Sigmoid colon (tissue), 7 donors: ENCODE results near the gene EPHA4. TPM values are rescaled to one million over a fixed set of nuclear protein-coding genes. Genes with fewer than 3 reads are reported as not detected.

ENCODE experiments used
- DNase-seq: peaks from one replicate; pipeline ENCODE4 v3.0.0-alpha.2; 2019
- H3K27ac ChIP-seq, 4 donors: fragments of 200-600 bp; sonication (generic); one replicate each; pipeline ENCODE4 v1.5.1; 2016 to 2019; ENCODE audit warnings: mild to moderate bottlenecking in 1 of 4
- H3K27me3 ChIP-seq, 3 donors: fragments of 200-600 bp; sonication (generic); one replicate each; pipeline ENCODE4 v1.5.1; 2019; ENCODE audit warnings: mild to moderate bottlenecking in 1 of 3
- H3K36me3 ChIP-seq, 4 donors: fragments of 200-600 bp; sonication (generic); one replicate each; pipeline ENCODE4 v1.5.1; 2016 to 2019
- H3K4me1 ChIP-seq, 4 donors: fragments of 200-600 bp; sonication (generic); one replicate each; pipeline ENCODE4 v1.5.1; 2017 to 2019
- H3K4me3 ChIP-seq, 4 donors: fragments of 200-600 bp; sonication (generic); one replicate each; pipeline ENCODE4 v1.5.1; 2017 to 2019; ENCODE audit warnings: mild to moderate bottlenecking in 2 of 4, moderate library complexity in 1 of 4
- H3K9me3 ChIP-seq, 4 donors: fragments of 200-600 bp in 3 of 4; sonication (generic) in 3 of 4; one replicate each; pipeline versions ENCODE4 v1.5.1 to v1.6.1; 2013 to 2019
- EP300 ChIP-seq, 4 donors: sonication (generic); formaldehyde crosslinking; IDR thresholded peaks; one replicate each; pipeline ENCODE4 v1.6.1; 2017; ENCODE audit warnings: antibody characterized with exemption in 4 of 4
- POLR2A ChIP-seq, 2 donors: fragments of 450-650 bp; IDR thresholded peaks; one replicate each; pipeline ENCODE4 v1.6.1; 2016; ENCODE audit warnings: antibody characterized with exemption in 2 of 2, mild to moderate bottlenecking in 2 of 2, moderate library complexity in 2 of 2
- POLR2AphosphoS5 ChIP-seq, 4 donors: sonication (generic); formaldehyde crosslinking; IDR thresholded peaks; one replicate each; pipeline ENCODE4 v1.6.1; 2017; ENCODE audit warnings: antibody characterized with exemption in 4 of 4
- WGBS, 2 donors: extraction: QIAGEN DNeasy Blood & Tissue Kit; methylation state at CpG; one replicate each; pipeline ENCODE4 v1.1.7; 2013; 5-methylcytosine and 5-hydroxymethylcytosine counted together
- intact Hi-C: fragments of 100-400 bp; cut with DNase I; formaldehyde crosslinking; loops from one replicate; pipeline ENCODE4 v1.15.1; 2023
- polyA plus RNA-seq, 3 donors: library from polyadenylated mRNA; stranded (reverse); fragments of 200-250 nt; gene quantifications; one replicate each; pipeline ENCODE4 v1.2.3, GENCODE V29; 2013
- total RNA-seq, 4 donors: library from RNA; depleted of rRNA; stranded (reverse); fragments of >200 nt; gene quantifications; one replicate each; pipeline ENCODE4 v1.1.0, GENCODE V29; 2016
- TF ChIP-seq, protein P1 (sequence below), 4 experiments: fragments of 450-650 bp in 3 of 4; fragments of 200-600 bp in 1 of 4; IDR thresholded peaks; one replicate each; pipeline ENCODE4 v1.5.1; 2016 to 2019; ENCODE audit warnings: antibody characterized with exemption in 4 of 4, mild to moderate bottlenecking in 3 of 4, moderate library complexity in 2 of 4
- donor health status: healthy with polysubstance abuse.
- donor health status: Bipolar disorder and iron deficiency.
- donor health status: healthy.

EPHA4 gene
- total and polyA plus RNA-seq, 7 donors: 1.2 to 50.7 (median 26.9) TPM

- WGBS, 2 donors: 94% methylated on average over 6 of the region's 6 CpGs
- no peaks in the 10 kb centered on the region for H3K4me1 ChIP-seq
- H3K9me3 ChIP-seq: no peaks in the 10 kb centered on the region
- H3K27me3 ChIP-seq: no peaks in the 10 kb centered on the region
- H3K4me3 ChIP-seq: no peak overlapping the region
- H3K27ac ChIP-seq: no peak overlapping the region
- no peak for DNase-seq
- TF ChIP-seq EP300 (IDR thresholded peaks at IDR 0.05) (no peak), POLR2A (IDR thresholded peaks at IDR 0.05) (no peak), POLR2AphosphoS5 (IDR thresholded peaks at IDR 0.05) (no peak)
- TF ChIP-seq, protein P1, sequence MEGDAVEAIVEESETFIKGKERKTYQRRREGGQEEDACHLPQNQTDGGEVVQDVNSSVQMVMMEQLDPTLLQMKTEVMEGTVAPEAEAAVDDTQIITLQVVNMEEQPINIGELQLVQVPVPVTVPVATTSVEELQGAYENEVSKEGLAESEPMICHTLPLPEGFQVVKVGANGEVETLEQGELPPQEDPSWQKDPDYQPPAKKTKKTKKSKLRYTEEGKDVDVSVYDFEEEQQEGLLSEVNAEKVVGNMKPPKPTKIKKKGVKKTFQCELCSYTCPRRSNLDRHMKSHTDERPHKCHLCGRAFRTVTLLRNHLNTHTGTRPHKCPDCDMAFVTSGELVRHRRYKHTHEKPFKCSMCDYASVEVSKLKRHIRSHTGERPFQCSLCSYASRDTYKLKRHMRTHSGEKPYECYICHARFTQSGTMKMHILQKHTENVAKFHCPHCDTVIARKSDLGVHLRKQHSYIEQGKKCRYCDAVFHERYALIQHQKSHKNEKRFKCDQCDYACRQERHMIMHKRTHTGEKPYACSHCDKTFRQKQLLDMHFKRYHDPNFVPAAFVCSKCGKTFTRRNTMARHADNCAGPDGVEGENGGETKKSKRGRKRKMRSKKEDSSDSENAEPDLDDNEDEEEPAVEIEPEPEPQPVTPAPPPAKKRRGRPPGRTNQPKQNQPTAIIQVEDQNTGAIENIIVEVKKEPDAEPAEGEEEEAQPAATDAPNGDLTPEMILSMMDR (IDR thresholded peaks at IDR 0.05): no peak
- intact Hi-C loops: no loop called here
- no peaks in the 10 kb centered on the region for H3K36me3 ChIP-seq
Observed at GRCh38 chr2:221612800-221613199, 40.7 kb upstream of the EPHA4 start.

DNA sequence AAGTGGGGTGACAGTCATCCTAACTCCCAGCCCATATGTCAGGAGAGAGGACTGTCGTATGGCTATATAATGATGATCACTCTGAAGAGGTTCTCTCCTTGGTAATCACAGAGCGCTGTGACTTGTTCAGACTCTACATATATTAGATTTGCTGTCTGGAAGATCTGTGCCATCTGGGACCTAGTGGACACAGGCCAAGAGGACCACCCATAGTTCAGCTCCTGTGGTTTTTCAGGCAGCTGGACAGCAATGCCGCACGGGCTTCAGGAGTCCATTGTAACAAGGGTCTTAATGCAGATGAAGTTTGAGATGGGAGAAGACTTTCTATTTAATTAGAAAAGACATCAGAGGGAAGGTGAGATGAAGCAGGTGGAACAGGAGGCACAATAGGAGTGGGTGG, 40.1 kb upstream of the EPHA4 start:
- Histone ChIP-seq H3K36me3 (no peaks in the 10 kb centered on the region), H3K4me3 (no peak overlapping the region), H3K9me3 (no peaks in the 10 kb centered on the region), H3K4me1 (no peaks in the 10 kb centered on the region), H3K27ac (no peak overlapping the region), H3K27me3 (no peaks in the 10 kb centered on the region)
- WGBS, 2 donors: 64 to 79% methylated on average over 4 of the region's 4 CpGs
- TF ChIP-seq POLR2AphosphoS5 (IDR thresholded peaks at IDR 0.05): no peak
- no peak for TF ChIP-seq EP300 (IDR thresholded peaks at IDR 0.05)
- TF ChIP-seq POLR2A (IDR thresholded peaks at IDR 0.05): no peak
- DNase-seq: no peak
- intact Hi-C loops: no loop called here

- Histone ChIP-seq H3K27ac (no peak overlapping the region), H3K4me1 (no peaks in the 10 kb centered on the region), H3K9me3 (no peaks in the 10 kb centered on the region), H3K4me3 (no peak overlapping the region), H3K27me3 (no peaks in the 10 kb centered on the region), H3K36me3 (no peaks in the 10 kb centered on the region)
- DNase-seq: no peak
- no peak for TF ChIP-seq EP300 (IDR thresholded peaks at IDR 0.05)
- TF ChIP-seq, protein P1 (IDR thresholded peaks at IDR 0.05): no peak
- no peak for TF ChIP-seq POLR2AphosphoS5 (IDR thresholded peaks at IDR 0.05)
- TF ChIP-seq POLR2A (IDR thresholded peaks at IDR 0.05): no peak
- WGBS, 2 donors: 57 to 76% methylated on average over 8 of the region's 8 CpGs
- intact Hi-C loops: no loop called here
Observed at GRCh38 chr2:221610675-221611074, 38.6 kb upstream of the EPHA4 start.

DNA sequence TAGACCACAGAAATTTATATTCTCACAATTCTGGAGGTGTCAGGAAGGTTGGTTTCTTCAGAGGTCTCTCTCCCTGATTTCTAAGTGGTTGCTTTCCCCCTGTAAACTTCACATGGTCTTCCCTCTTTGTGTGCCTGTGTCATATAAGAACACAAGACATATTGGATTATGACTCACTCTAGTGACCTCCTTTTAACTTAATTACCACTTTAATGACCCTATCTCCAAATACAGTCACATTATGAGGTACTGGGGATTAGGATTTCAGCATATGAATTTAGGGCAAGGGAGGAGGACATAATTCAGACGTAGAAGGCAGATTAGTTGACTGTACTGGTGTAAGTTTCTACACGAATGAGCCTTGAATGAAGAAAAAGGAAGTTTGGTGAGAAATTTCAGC, 38.2 kb upstream of the EPHA4 start:
- WGBS, 2 donors: 61 to 81% methylated on average over 2 of the region's 2 CpGs
- Histone ChIP-seq H3K36me3 (no peaks in the 10 kb centered on the region), H3K27ac (no peak overlapping the region), H3K4me1 (no peaks in the 10 kb centered on the region), H3K9me3 (no peaks in the 10 kb centered on the region), H3K4me3 (no peak overlapping the region), H3K27me3 (no peaks in the 10 kb centered on the region)
- DNase-seq: no peak
- no peak for TF ChIP-seq POLR2AphosphoS5 (IDR thresholded peaks at IDR 0.05)
- TF ChIP-seq POLR2A (IDR thresholded peaks at IDR 0.05): no peak
- intact Hi-C loops: no loop called here

DNA sequence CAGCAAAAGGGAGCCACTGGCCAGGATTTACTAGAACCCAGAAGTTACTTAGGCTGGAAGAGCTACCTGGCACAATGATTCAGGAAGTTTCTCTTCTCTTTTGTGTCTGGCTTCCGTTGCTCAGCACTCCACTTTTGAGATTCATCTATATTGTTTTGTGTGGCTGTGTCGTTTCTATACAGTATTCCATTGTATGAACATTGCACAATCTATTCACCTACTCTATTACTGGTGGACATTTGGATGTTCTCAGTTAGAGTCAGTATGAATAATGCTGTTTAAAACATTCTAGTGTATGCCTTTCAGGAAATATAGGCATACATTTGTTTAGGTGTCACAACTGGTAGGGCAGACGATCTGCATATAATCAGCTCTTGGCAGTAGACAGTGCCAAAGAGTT, 36.3 kb upstream of the EPHA4 start:
- no peak overlapping the region for H3K27ac ChIP-seq
- H3K27me3 ChIP-seq: no peaks in the 10 kb centered on the region
- no peaks in the 10 kb centered on the region for H3K36me3 ChIP-seq
- H3K4me3 ChIP-seq: no peak overlapping the region
- TF ChIP-seq EP300 (IDR thresholded peaks at IDR 0.05) (no peak), POLR2AphosphoS5 (IDR thresholded peaks at IDR 0.05) (no peak), POLR2A (IDR thresholded peaks at IDR 0.05) (no peak)
- TF ChIP-seq, protein P1 (IDR thresholded peaks at IDR 0.05): no peak
- DNase-seq: no peak
- no peaks in the 10 kb centered on the region for H3K4me1 ChIP-seq
- 82 to 83% methylated on average over 3 of the region's 3 CpGs for WGBS, 2 donors
- intact Hi-C loops: no loop called here
- H3K9me3 ChIP-seq: no peaks in the 10 kb centered on the region

DNA sequence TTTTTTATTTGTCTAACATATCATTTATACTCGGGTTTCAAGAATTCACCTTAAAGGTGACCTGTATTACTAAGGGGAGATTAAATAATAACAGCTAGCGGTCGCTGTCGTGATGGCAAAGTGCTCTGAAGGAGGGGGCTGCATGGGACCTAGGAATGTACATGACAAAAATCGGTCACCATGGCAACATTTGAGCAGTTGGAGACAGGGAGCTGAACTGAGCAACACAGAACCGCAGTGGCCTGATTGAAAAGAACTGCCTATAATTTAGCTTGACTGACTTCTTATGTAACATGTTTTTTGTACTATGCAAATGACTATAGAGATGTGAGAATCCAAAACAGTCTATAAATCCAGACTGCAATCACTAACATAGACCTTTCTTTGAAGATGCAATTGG, 34.3 kb upstream of the EPHA4 start:
- DNase-seq: no peak
- 85 to 88% methylated on average over 6 of the region's 6 CpGs for WGBS, 2 donors
- H3K4me1 ChIP-seq: no peaks in the 10 kb centered on the region
- TF ChIP-seq EP300 (IDR thresholded peaks at IDR 0.05) (no peak), POLR2A (IDR thresholded peaks at IDR 0.05) (no peak), POLR2AphosphoS5 (IDR thresholded peaks at IDR 0.05) (no peak)
- TF ChIP-seq, protein P1 (IDR thresholded peaks at IDR 0.05): no peak
- no peaks in the 10 kb centered on the region for H3K36me3 ChIP-seq
- no peak overlapping the region for H3K27ac ChIP-seq
- no peaks in the 10 kb centered on the region for H3K9me3 ChIP-seq
- no peak overlapping the region for H3K4me3 ChIP-seq
- intact Hi-C loops: no loop called here
- H3K27me3 ChIP-seq: no peaks in the 10 kb centered on the region
